ENCODE data around the gene RCN2. TPM values are rescaled to one million over a fixed set of nuclear protein-coding genes. Genes with fewer than 3 reads are reported as not detected.
A peak's percentile ranks its signal among the peaks of the same experiment; 100 is the strongest.

Gene RCN2
- total RNA-seq, 1 experiment from 2014 or later, result 48.1 TPM

GRCh38 chr15:76936671-76937070, 5.1 kb downstream of the RCN2 start:
- DNase-seq (ENCODE audit: unreplicated experiment), result peak; percentile 35
- TF ChIP-seq CTCF (IDR thresholded peaks at IDR 0.05; ENCODE audit: unreplicated experiment), result no peak
- peaks cover 63% of the 10 kb centered on the region for H3K36me3 Mint-ChIP-seq (ENCODE audit: insufficient read depth, unreplicated experiment)
- H3K4me1 Mint-ChIP-seq (ENCODE audit: insufficient read depth, unreplicated experiment), result peaks cover 6% of the 10 kb centered on the region
- ChIA-PET POLR2A (interaction anchor here (0.8 to 1.2 kb wide), 2 partner anchors 38 to 133 kb away, joined by 3 read pairs; no protein-coding TSS in a partner anchor), CTCF (no interaction called here)
- no peak overlapping the region for H3K4me3 Mint-ChIP-seq (ENCODE audit: unreplicated experiment)
- no TSS peak for BruUV-seq (replicated peaks)
- intact Hi-C loops (cut with micrococcal nuclease), result no loop called here
- no peak overlapping the region for H3K27ac Mint-ChIP-seq (ENCODE audit: low read depth, unreplicated experiment)
- no peaks in the 10 kb centered on the region for H3K27me3 Mint-ChIP-seq (ENCODE audit: insufficient read depth, unreplicated experiment)
- no peaks in the 10 kb centered on the region for H3K9me3 Mint-ChIP-seq (ENCODE audit: unreplicated experiment)

DNA sequence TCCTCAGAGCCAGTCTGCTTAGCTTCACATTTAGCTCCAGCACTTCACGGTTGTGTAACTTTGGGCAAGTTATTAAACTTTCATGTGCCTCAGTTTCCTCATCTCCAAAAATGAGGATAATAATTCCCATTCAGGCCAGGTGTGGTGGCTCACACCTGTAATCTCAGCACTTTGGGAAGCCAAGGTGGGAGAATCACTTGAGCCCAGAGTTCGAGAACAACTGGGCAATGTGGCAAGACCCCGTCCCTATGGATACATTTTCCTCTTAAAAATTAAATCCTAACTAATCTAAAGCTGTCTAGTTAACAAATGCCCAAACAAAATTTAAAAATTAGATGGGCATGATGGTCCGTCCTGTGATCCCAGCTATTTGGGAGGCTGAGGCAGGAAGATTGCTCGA, 7.2 kb downstream of the RCN2 start:
- H3K4me1 Mint-ChIP-seq (ENCODE audit: insufficient read depth, unreplicated experiment), result peaks cover 6% of the 10 kb centered on the region
- H3K36me3 Mint-ChIP-seq (ENCODE audit: insufficient read depth, unreplicated experiment), result peaks cover 72% of the 10 kb centered on the region
- no TSS peak for BruUV-seq (replicated peaks)
- H3K27me3 Mint-ChIP-seq (ENCODE audit: insufficient read depth, unreplicated experiment), result no peaks in the 10 kb centered on the region
- no peak overlapping the region for H3K27ac Mint-ChIP-seq (ENCODE audit: low read depth, unreplicated experiment)
- H3K9me3 Mint-ChIP-seq (ENCODE audit: unreplicated experiment), result no peaks in the 10 kb centered on the region
- no peak for DNase-seq (ENCODE audit: unreplicated experiment)
- no peak overlapping the region for H3K4me3 Mint-ChIP-seq (ENCODE audit: unreplicated experiment)
- intact Hi-C loops (cut with micrococcal nuclease), result no loop called here
- CTCF ChIA-PET, result interaction anchor here (0.6 to 0.7 kb wide), 2 partner anchors 24 to 32 kb away, joined by 3 read pairs; no protein-coding TSS in a partner anchor
- no peak for TF ChIP-seq CTCF (IDR thresholded peaks at IDR 0.05; ENCODE audit: unreplicated experiment)
- POLR2A ChIA-PET, result interaction anchor here (1.0 to 4.4 kb wide), 2 partner anchors 7 to 50 kb away, joined by 3 to 26 read pairs; partner anchors contain the start of gene RCN2

DNA sequence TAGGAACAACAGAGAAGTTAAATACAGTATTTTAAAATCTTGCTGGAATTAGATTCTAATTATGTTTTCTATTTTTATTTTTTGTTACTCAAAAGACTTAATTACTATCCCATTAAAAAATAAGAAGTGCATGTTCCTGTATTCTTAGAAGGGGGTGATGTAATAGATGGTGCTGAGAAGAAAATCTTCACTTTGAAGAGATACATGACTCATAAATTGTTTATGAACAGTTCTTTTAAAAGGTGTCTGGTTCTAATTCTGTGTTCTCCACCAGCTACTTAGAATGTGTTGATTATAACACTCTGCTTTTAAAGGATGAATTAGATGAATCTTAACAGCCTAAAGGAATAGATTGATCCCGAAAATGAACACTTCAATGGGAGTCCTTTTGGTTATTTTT, 8.2 kb downstream of the RCN2 start:
- ChIA-PET POLR2A (interaction anchor here (0.9 to 4.4 kb wide), 3 partner anchors 8 to 49 kb away, joined by 3 to 26 read pairs (median 3); partner anchors contain the start of gene RCN2), CTCF (interaction anchor here (0.6 to 1.8 kb wide), 3 partner anchors 41 to 749 kb away, joined by 3 to 5 read pairs (median 3); no protein-coding TSS in a partner anchor)
- DNase-seq (ENCODE audit: unreplicated experiment), result no peak
- intact Hi-C loops (cut with micrococcal nuclease), result no loop called here
- Mint-ChIP-seq H3K4me1 (ENCODE audit: insufficient read depth, unreplicated experiment) (peaks cover 6% of the 10 kb centered on the region), H3K27ac (ENCODE audit: low read depth, unreplicated experiment) (peak overlapping the region; percentile 16), H3K4me3 (ENCODE audit: unreplicated experiment) (no peak overlapping the region), H3K9me3 (ENCODE audit: unreplicated experiment) (no peaks in the 10 kb centered on the region), H3K36me3 (ENCODE audit: insufficient read depth, unreplicated experiment) (peaks cover 76% of the 10 kb centered on the region), H3K27me3 (ENCODE audit: insufficient read depth, unreplicated experiment) (no peaks in the 10 kb centered on the region)
- no peak for TF ChIP-seq CTCF (IDR thresholded peaks at IDR 0.05; ENCODE audit: unreplicated experiment)
- BruUV-seq (replicated peaks), result no TSS peak

- Mint-ChIP-seq H3K9me3 (ENCODE audit: unreplicated experiment) (no peaks in the 10 kb centered on the region), H3K27me3 (ENCODE audit: insufficient read depth, unreplicated experiment) (no peaks in the 10 kb centered on the region), H3K27ac (ENCODE audit: low read depth, unreplicated experiment) (no peak overlapping the region), H3K36me3 (ENCODE audit: insufficient read depth, unreplicated experiment) (peaks cover 81% of the 10 kb centered on the region), H3K4me3 (ENCODE audit: unreplicated experiment) (no peak overlapping the region), H3K4me1 (ENCODE audit: insufficient read depth, unreplicated experiment) (peaks cover 2% of the 10 kb centered on the region)
- DNase-seq (ENCODE audit: unreplicated experiment), result no peak
- intact Hi-C loops (cut with micrococcal nuclease), result no loop called here
- BruUV-seq (replicated peaks), result no TSS peak
- POLR2A ChIA-PET, result interaction anchor here (0.8 to 4.4 kb wide), 5 partner anchors 10 to 602 kb away, joined by 3 to 26 read pairs (median 4); partner anchors contain the start of gene RCN2
- no peak for TF ChIP-seq CTCF (IDR thresholded peaks at IDR 0.05; ENCODE audit: unreplicated experiment)
- CTCF ChIA-PET, result interaction anchor here (0.7 to 1.5 kb wide), 4 partner anchors 10 to 85 kb away, joined by 3 to 5 read pairs (median 3); partner anchors contain the start of gene RCN2
Measured at GRCh38 chr15:76941636-76942035, 10.1 kb downstream of the RCN2 start.

Measured in MCF 10A (cell line).